ENCODE data around the gene GDPD4.

Gene GDPD4

GRCh38 chr11:77191823-77192495 lies 109.5 kb downstream of the GDPD4 start (continued):
- peak; percentile 36; the same call in 1 of the 2 replicates for TF ChIP-seq ZNF639 (tag by site-specific recombination; IDR thresholded peaks at IDR 0.05)
- no peak for TF ChIP-seq ZNF449 (tag by site-specific recombination; IDR thresholded peaks at IDR 0.05)
- peak; percentile 88 for TF ChIP-seq ZNF654 (tag by site-specific recombination; IDR thresholded peaks at IDR 0.05; ENCODE audit: low read depth)
- no peak for TF ChIP-seq ZNF561 (tag by site-specific recombination; IDR thresholded peaks at IDR 0.05; ENCODE audit: borderline replicate concordance)
- no peak for TF ChIP-seq MEIS1 (CRISPR knock-in tag; IDR thresholded peaks at IDR 0.05; ENCODE audit: borderline replicate concordance)
- no peak for TF ChIP-seq ZNF510 (tag by site-specific recombination; IDR thresholded peaks at IDR 0.05; ENCODE audit: insufficient replicate concordance)
- TF ChIP-seq ZNF132 (tag by site-specific recombination; IDR thresholded peaks at IDR 0.05; ENCODE audit: borderline replicate concordance): no peak
- no peak for TF ChIP-seq ZNF19 (tag by site-specific recombination; IDR thresholded peaks at IDR 0.05; ENCODE audit: low read depth)
- TF ChIP-seq ZNF354C (tag by site-specific recombination; IDR thresholded peaks at IDR 0.05; ENCODE audit: borderline replicate concordance, low read depth): no peak
- TF ChIP-seq ZSCAN5A (tag by site-specific recombination; IDR thresholded peaks at IDR 0.05): no peak
- no peak for TF ChIP-seq PRDM6 (tag by site-specific recombination; IDR thresholded peaks at IDR 0.05)
- peak; percentile 80 for TF ChIP-seq ZNF501 (tag by site-specific recombination; IDR thresholded peaks at IDR 0.05)
- no peak for TF ChIP-seq ZNF768 (tag by site-specific recombination; IDR thresholded peaks at IDR 0.05)
- no peak for TF ChIP-seq RBAK (tag by site-specific recombination; IDR thresholded peaks at IDR 0.05)
- no peak for TF ChIP-seq ZNF146 (tag by site-specific recombination; IDR thresholded peaks at IDR 0.05)
- TF ChIP-seq REST (tag by site-specific recombination; IDR thresholded peaks at IDR 0.05): no peak
- TF ChIP-seq GLIS2 (tag by site-specific recombination; IDR thresholded peaks at IDR 0.05): peak; percentile 81
- no peak for TF ChIP-seq PBX3 (CRISPR knock-in tag; IDR thresholded peaks at IDR 0.05)
- no peak for TF ChIP-seq TRIM28 (IDR thresholded peaks at IDR 0.05; ENCODE audit: borderline replicate concordance, low read length)
- TF ChIP-seq ZBTB20 (tag by site-specific recombination; IDR thresholded peaks at IDR 0.05): no peak
- TF ChIP-seq ZNF37A (tag by site-specific recombination; IDR thresholded peaks at IDR 0.05): no peak
- TF ChIP-seq ZNF529 (tag by site-specific recombination; IDR thresholded peaks at IDR 0.05; ENCODE audit: insufficient replicate concordance): no peak
- TF ChIP-seq ZNF488 (tag by site-specific recombination; IDR thresholded peaks at IDR 0.05): no peak
- TF ChIP-seq ZNF398 (tag by site-specific recombination; IDR thresholded peaks at IDR 0.05): no peak
- TF ChIP-seq IKZF3 (tag by site-specific recombination; IDR thresholded peaks at IDR 0.05): no peak
- peak; percentile 86; the same call in 1 of the 2 replicates for TF ChIP-seq YY1 (tag by site-specific recombination; IDR thresholded peaks at IDR 0.05)

All from HEK293 (cell line).